Liver (tissue), 9 donors: ENCODE data around the gene EHF. TPM values are rescaled to one million over a fixed set of nuclear protein-coding genes. Genes with fewer than 3 reads are reported as not detected.

Experiments used
- DNase-seq: peaks from one replicate; pipeline ENCODE4 v3.0.0-alpha.2; 2017; ENCODE audit warnings: low spot score
- H3K27ac ChIP-seq, 2 donors: one replicate each; pipeline ENCODE4 v1.7.0; 2013; ENCODE audit warnings: inconsistent platforms in 2 of 2, low read length in 2 of 2, control low read depth in 1 of 2, low read depth in 1 of 2, mild to moderate bottlenecking in 1 of 2
- H3K27me3 ChIP-seq, 4 donors: one replicate each; pipeline versions ENCODE4 v1.6.1 to v1.7.0; 2013; ENCODE audit warnings: low read length in 3 of 4, inconsistent platforms in 1 of 4, mild to moderate bottlenecking in 1 of 4, moderate library complexity in 1 of 4; ENCODE audit not compliant: control insufficient read depth in 4 of 4, insufficient read depth in 4 of 4
- H3K36me3 ChIP-seq, 4 donors: one replicate each; pipeline versions ENCODE4 v1.6.1 to v1.7.0; 2013; ENCODE audit warnings: low read length in 3 of 4, mild to moderate bottlenecking in 3 of 4, low read depth in 1 of 4, moderate library complexity in 1 of 4; ENCODE audit not compliant: control insufficient read depth in 4 of 4, insufficient read depth in 3 of 4
- H3K4me1 ChIP-seq, 4 donors: one replicate each; pipeline versions ENCODE4 v1.6.1 to v1.7.0; 2013; ENCODE audit warnings: low read length in 3 of 4, mild to moderate bottlenecking in 3 of 4, moderate library complexity in 1 of 4; ENCODE audit not compliant: control insufficient read depth in 4 of 4, insufficient read depth in 4 of 4
- H3K4me3 ChIP-seq, 3 donors: one replicate each; pipeline versions ENCODE4 v1.6.1 to v1.7.0; 2013; ENCODE audit warnings: low read length in 3 of 3, control low read depth in 1 of 3, low read depth in 1 of 3, mild to moderate bottlenecking in 1 of 3
- H3K9ac ChIP-seq, 2 donors: one replicate each; pipeline ENCODE4 v1.7.0; 2013; ENCODE audit warnings: low read length in 2 of 2, mild to moderate bottlenecking in 2 of 2, moderate library complexity in 2 of 2, control low read depth in 1 of 2, low read depth in 1 of 2
- H3K9me3 ChIP-seq, 4 donors: one replicate each; pipeline versions ENCODE4 v1.6.1 to v1.7.0; 2013; ENCODE audit warnings: low read length in 3 of 4; ENCODE audit not compliant: control insufficient read depth in 4 of 4
- EGR1 ChIP-seq, 2 donors: IDR thresholded peaks; 2 replicates each; pipeline ENCODE4 v1.6.1; 2016 to 2018; ENCODE audit warnings: antibody characterized with exemption in 2 of 2, low read depth in 2 of 2
- FOXA1 ChIP-seq: IDR thresholded peaks from 2 replicates; pipeline ENCODE4 v1.6.1; 2016; ENCODE audit warnings: antibody characterized with exemption
- FOXA2 ChIP-seq: IDR thresholded peaks from 2 replicates; pipeline ENCODE4 v1.6.1; 2016; ENCODE audit warnings: antibody characterized with exemption
- HNF4A ChIP-seq, 2 donors: conservative IDR thresholded peaks; 2 replicates each; pipeline ENCODE4 v1.6.1; 2016; ENCODE audit warnings: antibody characterized with exemption in 2 of 2, mild to moderate bottlenecking in 2 of 2
- HNF4G ChIP-seq: IDR thresholded peaks from 2 replicates; pipeline ENCODE4 v1.6.1; 2016; ENCODE audit warnings: antibody characterized with exemption
- JUND ChIP-seq, 2 donors: IDR thresholded peaks; 2 replicates each; pipeline ENCODE4 v1.6.1; 2016; ENCODE audit warnings: antibody characterized with exemption in 2 of 2
- NR2F2 ChIP-seq: IDR thresholded peaks from 2 replicates; pipeline ENCODE4 v1.6.1; 2016; ENCODE audit warnings: antibody characterized with exemption
- RAD21 ChIP-seq, 2 donors: IDR thresholded peaks; 2 replicates each; pipeline ENCODE4 v1.6.1; 2016; ENCODE audit warnings: antibody characterized with exemption in 2 of 2, mild to moderate bottlenecking in 2 of 2
- RXRA ChIP-seq, 2 donors: IDR thresholded peaks; 2 replicates each; pipeline ENCODE4 v1.6.1; 2017 to 2018; ENCODE audit warnings: antibody characterized with exemption in 2 of 2, mild to moderate bottlenecking in 1 of 2
- SP1 ChIP-seq: IDR thresholded peaks from 2 replicates; pipeline ENCODE4 v1.6.1; 2018; ENCODE audit warnings: antibody characterized with exemption, mild to moderate bottlenecking
- TAF1 ChIP-seq: conservative IDR thresholded peaks from 2 replicates; pipeline ENCODE4 v1.6.1; 2016; ENCODE audit warnings: antibody characterized with exemption, mild to moderate bottlenecking
- YY1 ChIP-seq: IDR thresholded peaks from 2 replicates; pipeline ENCODE4 v1.6.1; 2016; ENCODE audit warnings: antibody characterized with exemption, mild to moderate bottlenecking
- WGBS: extraction: QIAGEN DNeasy Blood & Tissue Kit; methylation state at CpG from one replicate; pipeline ENCODE4 v1.1.7; 2013; 5-methylcytosine and 5-hydroxymethylcytosine counted together
- polyA plus RNA-seq, 2 donors: library from polyadenylated mRNA; stranded (reverse) in 1 of 2; unstranded in 1 of 2; fragments of 200-250 nt in 1 of 2; fragments of >200 nt in 1 of 2; fragmentation: Nextera tagmentation in 1 of 2; extraction: Ambion mirVana in 1 of 2; gene quantifications; one replicate each; pipeline versions ENCODE4 v1.2.1 to v1.2.3, GENCODE V29; 2013 to 2015
- total RNA-seq, 2 donors: library from RNA; depleted of rRNA; stranded (reverse); fragments of >200 nt; gene quantifications; one replicate each; pipeline ENCODE4 v1.2.3, GENCODE V29; 2014
- TF ChIP-seq, protein P1 (sequence below): IDR thresholded peaks from 2 replicates; pipeline ENCODE4 v1.6.1; 2016; ENCODE audit warnings: antibody characterized with exemption
- TF ChIP-seq, protein P2 (sequence below): IDR thresholded peaks from 2 replicates; pipeline ENCODE4 v1.6.1; 2016; ENCODE audit warnings: antibody characterized with exemption, mild to moderate bottlenecking
- TF ChIP-seq, protein P3 (sequence below): fragments of 150-350 bp; IDR thresholded peaks from 2 replicates; pipeline ENCODE4 v1.5.1; 2017; ENCODE audit warnings: improper control_type of control experiment, low read depth, low read length; ENCODE audit not compliant: missing input control
- TF ChIP-seq, protein P4 (sequence below): IDR thresholded peaks from 2 replicates; pipeline ENCODE4 v1.6.1; 2016; ENCODE audit warnings: antibody characterized with exemption
- donor health status: healthy.
- donor health status: healthy.
- donor health status: healthy.
- donor health status: healthy.
- donor health status: healthy.

Gene EHF
- total and polyA plus RNA-seq, 4 donors = 0.85 to 5.9 (median 2.6) TPM

DNA sequence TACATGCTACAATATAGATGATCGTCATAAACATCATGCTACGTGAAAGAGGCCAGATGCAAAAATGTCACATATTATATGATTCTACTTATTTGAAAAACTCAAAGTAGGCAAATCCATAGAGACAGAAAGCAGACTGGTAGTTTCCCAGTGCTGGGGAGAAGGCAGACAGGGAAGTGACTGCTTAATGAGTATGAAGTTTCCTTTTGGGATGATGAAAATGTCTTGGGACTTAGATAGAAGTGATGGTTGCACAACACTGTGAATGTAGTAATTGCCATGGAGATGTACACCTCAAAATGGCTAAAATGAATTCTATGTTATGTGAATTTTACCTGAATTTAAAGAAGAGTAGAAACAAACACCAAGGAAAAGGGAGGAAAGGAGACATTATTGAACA lies 45.2 kb upstream of the EHF start:
- TF ChIP-seq, protein P1, sequence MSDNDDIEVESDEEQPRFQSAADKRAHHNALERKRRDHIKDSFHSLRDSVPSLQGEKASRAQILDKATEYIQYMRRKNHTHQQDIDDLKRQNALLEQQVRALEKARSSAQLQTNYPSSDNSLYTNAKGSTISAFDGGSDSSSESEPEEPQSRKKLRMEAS = no peak
- TF ChIP-seq YY1 (no peak), EGR1 (IDR thresholded peaks at IDR 0.05; ENCODE audit: low read depth in 2 of 2) (no peak), JUND (IDR thresholded peaks at IDR 0.05) (no peak), NR2F2 (no peak), RAD21 (IDR thresholded peaks at IDR 0.05) (no peak), SP1 (no peak), FOXA1 (no peak), FOXA2 (no peak), HNF4G (no peak), TAF1 (no peak)
- TF ChIP-seq, protein P2, sequence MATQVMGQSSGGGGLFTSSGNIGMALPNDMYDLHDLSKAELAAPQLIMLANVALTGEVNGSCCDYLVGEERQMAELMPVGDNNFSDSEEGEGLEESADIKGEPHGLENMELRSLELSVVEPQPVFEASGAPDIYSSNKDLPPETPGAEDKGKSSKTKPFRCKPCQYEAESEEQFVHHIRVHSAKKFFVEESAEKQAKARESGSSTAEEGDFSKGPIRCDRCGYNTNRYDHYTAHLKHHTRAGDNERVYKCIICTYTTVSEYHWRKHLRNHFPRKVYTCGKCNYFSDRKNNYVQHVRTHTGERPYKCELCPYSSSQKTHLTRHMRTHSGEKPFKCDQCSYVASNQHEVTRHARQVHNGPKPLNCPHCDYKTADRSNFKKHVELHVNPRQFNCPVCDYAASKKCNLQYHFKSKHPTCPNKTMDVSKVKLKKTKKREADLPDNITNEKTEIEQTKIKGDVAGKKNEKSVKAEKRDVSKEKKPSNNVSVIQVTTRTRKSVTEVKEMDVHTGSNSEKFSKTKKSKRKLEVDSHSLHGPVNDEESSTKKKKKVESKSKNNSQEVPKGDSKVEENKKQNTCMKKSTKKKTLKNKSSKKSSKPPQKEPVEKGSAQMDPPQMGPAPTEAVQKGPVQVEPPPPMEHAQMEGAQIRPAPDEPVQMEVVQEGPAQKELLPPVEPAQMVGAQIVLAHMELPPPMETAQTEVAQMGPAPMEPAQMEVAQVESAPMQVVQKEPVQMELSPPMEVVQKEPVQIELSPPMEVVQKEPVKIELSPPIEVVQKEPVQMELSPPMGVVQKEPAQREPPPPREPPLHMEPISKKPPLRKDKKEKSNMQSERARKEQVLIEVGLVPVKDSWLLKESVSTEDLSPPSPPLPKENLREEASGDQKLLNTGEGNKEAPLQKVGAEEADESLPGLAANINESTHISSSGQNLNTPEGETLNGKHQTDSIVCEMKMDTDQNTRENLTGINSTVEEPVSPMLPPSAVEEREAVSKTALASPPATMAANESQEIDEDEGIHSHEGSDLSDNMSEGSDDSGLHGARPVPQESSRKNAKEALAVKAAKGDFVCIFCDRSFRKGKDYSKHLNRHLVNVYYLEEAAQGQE = no peak
- TF ChIP-seq, protein P3, sequence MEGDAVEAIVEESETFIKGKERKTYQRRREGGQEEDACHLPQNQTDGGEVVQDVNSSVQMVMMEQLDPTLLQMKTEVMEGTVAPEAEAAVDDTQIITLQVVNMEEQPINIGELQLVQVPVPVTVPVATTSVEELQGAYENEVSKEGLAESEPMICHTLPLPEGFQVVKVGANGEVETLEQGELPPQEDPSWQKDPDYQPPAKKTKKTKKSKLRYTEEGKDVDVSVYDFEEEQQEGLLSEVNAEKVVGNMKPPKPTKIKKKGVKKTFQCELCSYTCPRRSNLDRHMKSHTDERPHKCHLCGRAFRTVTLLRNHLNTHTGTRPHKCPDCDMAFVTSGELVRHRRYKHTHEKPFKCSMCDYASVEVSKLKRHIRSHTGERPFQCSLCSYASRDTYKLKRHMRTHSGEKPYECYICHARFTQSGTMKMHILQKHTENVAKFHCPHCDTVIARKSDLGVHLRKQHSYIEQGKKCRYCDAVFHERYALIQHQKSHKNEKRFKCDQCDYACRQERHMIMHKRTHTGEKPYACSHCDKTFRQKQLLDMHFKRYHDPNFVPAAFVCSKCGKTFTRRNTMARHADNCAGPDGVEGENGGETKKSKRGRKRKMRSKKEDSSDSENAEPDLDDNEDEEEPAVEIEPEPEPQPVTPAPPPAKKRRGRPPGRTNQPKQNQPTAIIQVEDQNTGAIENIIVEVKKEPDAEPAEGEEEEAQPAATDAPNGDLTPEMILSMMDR = no peak
- TF ChIP-seq, protein P4, sequence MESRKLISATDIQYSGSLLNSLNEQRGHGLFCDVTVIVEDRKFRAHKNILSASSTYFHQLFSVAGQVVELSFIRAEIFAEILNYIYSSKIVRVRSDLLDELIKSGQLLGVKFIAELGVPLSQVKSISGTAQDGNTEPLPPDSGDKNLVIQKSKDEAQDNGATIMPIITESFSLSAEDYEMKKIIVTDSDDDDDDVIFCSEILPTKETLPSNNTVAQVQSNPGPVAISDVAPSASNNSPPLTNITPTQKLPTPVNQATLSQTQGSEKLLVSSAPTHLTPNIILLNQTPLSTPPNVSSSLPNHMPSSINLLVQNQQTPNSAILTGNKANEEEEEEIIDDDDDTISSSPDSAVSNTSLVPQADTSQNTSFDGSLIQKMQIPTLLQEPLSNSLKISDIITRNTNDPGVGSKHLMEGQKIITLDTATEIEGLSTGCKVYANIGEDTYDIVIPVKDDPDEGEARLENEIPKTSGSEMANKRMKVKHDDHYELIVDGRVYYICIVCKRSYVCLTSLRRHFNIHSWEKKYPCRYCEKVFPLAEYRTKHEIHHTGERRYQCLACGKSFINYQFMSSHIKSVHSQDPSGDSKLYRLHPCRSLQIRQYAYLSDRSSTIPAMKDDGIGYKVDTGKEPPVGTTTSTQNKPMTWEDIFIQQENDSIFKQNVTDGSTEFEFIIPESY = no peak
- WGBS = 98% methylated on average over 2 of the region's 2 CpGs
- no peak overlapping the region for H3K4me3 ChIP-seq
- H3K9me3 ChIP-seq = no peaks in the 10 kb centered on the region
- H3K9ac ChIP-seq = no peak overlapping the region
- H3K27ac ChIP-seq = no peak overlapping the region
- no peaks in the 10 kb centered on the region for H3K27me3 ChIP-seq
- DNase-seq = no peak
- H3K36me3 ChIP-seq = no peaks in the 10 kb centered on the region
- no peaks in the 10 kb centered on the region for H3K4me1 ChIP-seq

DNA sequence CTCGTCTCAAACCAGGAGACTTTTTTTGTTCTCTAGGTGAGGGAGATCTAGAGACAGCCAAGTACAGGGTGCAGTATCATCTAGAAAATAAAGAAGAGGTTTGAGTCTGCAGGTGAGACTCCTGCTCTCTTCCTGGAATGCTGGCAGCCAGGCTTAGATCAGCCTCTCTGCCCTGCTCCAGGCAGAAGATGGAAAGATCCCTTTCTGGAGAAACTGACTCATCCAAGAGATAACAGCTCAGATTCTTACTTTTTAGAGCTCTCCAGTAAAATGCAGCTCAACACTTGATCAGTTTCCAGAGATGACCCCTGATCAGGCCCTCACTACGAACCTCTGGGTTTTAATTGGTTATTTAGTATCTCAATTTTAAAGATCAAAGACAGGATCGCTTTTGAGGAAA lies 44.6 kb upstream of the EHF start:
- TF ChIP-seq HNF4A (conservative IDR thresholded peaks at IDR 0.05) (no peak), FOXA1 (no peak), YY1 (no peak), RXRA (IDR thresholded peaks at IDR 0.05) (no peak)
- no peaks in the 10 kb centered on the region for H3K9me3 ChIP-seq
- no peaks in the 10 kb centered on the region for H3K36me3 ChIP-seq
- H3K4me3 ChIP-seq = no peak overlapping the region
- no peaks in the 10 kb centered on the region for H3K4me1 ChIP-seq
- DNase-seq = no peak
- H3K27ac ChIP-seq = no peak overlapping the region
- WGBS = 86% methylated on average over 3 of the region's 3 CpGs
- H3K27me3 ChIP-seq = no peaks in the 10 kb centered on the region
- H3K9ac ChIP-seq = no peak overlapping the region
